MM.1S (cell line): ENCODE measurements around the gene HEATR5A.

ENCODE experiments used
- EZH2 ChIP-seq: fragments of 300-600 bp; sonication (generic); optimal IDR thresholded peaks from 2 replicates; pipeline ENCODE3; 2017; ENCODE audit warnings: low read depth, mild to moderate bottlenecking, antibody characterized with exemption, low read length, mixed read lengths
- EZH2phosphoT487 ChIP-seq: fragments of 300-600 bp; sonication (generic); IDR thresholded peaks from 2 replicates; pipeline ENCODE4 v1.6.1; 2018; ENCODE audit warnings: antibody characterized with exemption, low read length
- TF ChIP-seq, protein P1 (sequence below): fragments of 300-600 bp; sonication (generic); IDR thresholded peaks from 2 replicates; pipeline ENCODE4 v1.5.1; 2016; ENCODE audit warnings: antibody characterized with exemption, low read length, mixed read lengths

- TF ChIP-seq, protein P1, sequence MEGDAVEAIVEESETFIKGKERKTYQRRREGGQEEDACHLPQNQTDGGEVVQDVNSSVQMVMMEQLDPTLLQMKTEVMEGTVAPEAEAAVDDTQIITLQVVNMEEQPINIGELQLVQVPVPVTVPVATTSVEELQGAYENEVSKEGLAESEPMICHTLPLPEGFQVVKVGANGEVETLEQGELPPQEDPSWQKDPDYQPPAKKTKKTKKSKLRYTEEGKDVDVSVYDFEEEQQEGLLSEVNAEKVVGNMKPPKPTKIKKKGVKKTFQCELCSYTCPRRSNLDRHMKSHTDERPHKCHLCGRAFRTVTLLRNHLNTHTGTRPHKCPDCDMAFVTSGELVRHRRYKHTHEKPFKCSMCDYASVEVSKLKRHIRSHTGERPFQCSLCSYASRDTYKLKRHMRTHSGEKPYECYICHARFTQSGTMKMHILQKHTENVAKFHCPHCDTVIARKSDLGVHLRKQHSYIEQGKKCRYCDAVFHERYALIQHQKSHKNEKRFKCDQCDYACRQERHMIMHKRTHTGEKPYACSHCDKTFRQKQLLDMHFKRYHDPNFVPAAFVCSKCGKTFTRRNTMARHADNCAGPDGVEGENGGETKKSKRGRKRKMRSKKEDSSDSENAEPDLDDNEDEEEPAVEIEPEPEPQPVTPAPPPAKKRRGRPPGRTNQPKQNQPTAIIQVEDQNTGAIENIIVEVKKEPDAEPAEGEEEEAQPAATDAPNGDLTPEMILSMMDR: no peak
- no peak for TF ChIP-seq EZH2
- TF ChIP-seq EZH2phosphoT487: no peak
These were observed 31.5 kb downstream of the HEATR5A start for GRCh38 chr14:31388687-31389413.
